HG03521 (cell line): Measurements from ENCODE around the gene C15orf39.

Experiments used
- ATAC-seq: cut with Tn5 transposase; IDR thresholded peaks from one replicate; pipeline ENCODE4 v1.9.1; 2021; ENCODE audit warnings: mild to moderate bottlenecking, moderate library complexity; ENCODE audit not compliant: unreplicated experiment

The C15orf39 gene

GRCh38 chr15:75195122-75195765, 6.4 kb upstream of the C15orf39 start:
- ATAC-seq = no peak

DNA sequence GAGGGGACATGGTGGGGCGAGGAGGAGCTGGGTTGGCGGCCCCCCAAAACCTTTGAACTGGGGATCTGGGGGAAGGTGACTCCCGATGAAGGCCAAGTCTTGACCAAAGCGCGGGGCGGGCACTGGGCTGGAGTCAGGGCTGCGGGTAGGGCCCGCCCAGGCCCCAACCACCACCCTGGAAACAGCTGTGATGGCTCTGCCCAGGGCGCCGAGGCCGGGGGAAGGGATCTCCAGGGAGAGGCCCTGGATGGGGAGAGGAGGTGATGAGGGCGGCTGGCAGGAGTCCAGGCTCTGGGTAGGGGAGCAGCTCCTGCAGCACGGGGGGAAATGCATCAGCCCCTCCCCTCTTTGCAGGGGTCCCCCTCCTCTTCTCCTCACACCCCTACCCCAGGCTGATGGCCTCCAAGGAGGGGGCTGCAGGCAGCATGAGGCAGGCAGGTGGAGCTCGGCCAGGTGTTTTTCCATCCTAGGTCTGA, 5.9 kb upstream of the C15orf39 start:
- no peak for ATAC-seq

DNA sequence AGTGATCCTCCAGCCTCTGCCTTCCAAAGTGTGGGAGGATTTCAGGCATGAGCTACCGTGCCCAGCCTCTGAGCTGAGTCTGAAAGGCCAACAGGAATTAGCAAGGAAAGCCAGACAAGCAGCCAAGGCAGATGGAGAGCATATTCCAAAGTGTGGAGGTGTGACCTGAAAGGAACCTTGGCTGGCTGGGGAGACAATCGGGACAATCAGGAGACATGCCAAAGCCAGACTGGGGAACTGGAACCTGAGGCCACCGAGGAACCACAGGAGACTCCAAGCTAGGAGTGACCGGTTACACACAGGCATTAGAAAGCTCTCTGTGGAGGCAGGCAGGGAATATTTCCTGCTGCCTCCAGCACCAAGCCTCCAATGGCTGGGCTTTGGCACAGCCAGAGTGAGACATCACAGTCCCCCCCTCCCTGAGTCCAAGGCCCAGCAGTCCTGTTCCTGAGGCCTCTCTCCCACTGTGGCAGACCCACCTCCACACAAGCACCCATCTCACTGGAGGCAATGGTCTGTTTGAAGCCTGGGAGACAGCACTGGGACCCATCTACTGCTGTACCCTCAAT, 4.5 kb upstream of the C15orf39 start:
- ATAC-seq = no peak

GRCh38 chr15:75198560-75199356, 2.9 kb upstream of the C15orf39 start:
- ATAC-seq = no peak

DNA sequence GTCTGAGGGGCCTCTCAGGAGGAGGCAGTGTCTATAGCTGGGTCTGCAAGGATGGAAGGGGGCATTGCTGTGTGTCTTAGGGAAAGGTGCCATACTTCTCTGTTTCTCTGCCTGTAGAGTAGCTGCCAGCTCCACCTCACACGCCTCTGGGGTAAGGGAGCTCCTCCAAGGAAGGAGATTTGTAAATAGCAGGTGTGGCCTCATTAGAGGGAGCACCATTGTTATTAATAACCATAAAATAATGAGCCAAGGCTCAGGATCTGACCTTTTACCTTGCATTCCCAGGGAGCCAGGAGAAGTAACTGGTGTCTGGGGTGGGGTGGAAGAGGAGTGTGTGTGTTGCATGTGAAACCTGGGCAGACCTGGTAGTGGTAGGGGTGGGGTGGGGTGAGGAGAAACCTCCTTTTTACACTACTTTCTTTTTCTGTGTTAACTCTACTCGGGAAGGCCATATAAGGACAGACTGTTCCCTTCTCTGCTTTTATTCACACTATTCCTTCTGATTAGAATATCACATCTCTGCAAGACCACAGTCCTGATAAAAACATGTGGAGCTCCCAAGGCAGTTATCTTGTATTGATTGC, 2.2 kb upstream of the C15orf39 start:
- ATAC-seq = no peak

GRCh38 chr15:75200391-75200764, 1.3 kb upstream of the C15orf39 start:
- ATAC-seq = no peak

DNA sequence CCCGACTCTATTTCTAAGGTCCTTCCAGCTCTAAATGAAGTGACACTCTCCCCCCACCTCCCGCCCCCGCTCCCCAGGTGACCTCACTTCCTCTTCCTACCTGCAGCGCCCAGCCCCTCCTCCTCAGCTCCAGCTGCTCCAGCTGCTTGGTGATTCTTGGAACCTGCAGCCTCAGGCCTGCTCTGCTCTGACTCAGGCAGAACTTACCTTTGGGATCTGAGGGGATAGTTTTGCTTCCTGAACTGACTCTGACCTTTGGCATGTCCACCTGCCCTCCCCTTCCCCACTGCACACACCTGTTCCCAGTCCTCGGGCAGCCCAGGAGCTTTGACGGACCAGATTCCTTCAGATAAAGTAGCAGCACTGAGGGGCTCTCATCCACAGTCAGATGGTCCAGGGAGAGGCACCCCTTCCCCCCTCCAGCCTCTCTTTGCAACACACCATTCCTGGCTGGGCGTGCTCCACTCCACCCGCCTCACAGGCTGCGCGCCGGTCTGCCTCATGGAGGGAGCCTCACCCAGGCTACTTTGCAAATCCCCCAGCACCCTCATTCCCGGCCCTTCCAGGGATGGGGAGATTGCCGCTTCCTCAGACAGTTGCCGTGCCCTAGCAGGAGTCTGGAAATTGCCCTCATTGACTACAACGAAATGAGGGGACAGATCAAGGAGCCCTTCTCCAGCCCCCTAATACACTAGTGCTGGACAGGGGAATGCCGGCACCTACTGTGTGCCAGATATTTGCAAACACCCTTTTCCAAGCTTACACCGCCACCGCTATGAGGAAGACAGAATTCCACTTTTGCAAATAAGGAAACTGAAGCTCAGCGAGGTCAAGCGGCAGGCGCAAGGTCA, 692 bp upstream of the C15orf39 start:
- no peak for ATAC-seq

- ATAC-seq = peak; percentile 32
Observed at GRCh38 chr15:75202251-75203016, 752 bp downstream of the C15orf39 start.

DNA sequence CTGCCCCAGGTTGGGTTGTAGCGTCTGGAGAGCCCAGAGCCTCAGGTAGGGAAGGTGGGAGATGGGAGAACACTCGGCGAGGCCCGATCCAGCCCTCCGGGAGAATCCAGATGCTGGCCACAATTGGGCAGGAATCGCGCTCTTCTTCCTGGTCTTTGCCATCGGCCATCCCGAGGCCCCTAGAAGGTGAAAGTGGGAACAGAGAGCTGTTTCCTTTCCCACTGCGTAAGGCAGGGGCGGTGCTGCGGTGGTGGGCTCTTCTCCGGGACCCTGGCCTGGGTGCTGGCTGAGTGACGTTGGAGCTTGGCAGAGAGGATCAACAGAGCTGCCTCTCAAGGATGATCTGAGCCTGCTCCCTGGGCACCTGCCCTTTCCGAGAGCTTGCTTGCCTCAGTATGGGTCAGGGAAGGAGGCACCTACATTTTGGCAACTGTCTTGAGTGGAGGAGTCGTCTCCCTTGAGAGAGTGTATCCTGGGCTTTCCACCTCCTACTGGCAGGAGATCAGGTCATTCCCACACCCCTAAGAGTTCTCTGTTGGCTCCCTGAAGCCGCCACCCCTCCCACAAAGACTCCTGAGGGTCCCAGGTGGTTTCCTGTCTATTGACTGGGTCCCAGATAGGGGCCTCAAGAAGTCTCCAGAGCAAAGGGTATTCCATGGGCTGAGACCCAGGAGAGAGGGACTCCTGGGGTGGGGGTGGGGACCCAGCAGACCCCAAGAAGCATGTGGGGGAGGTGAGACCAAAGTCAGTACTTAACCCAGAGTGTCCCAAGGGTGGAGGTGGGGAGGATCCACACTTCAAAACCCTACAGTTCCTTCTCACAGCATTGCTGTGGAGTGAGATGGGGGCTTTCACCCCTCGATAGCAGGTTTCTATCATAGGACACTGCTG, 1.6 kb downstream of the C15orf39 start:
- no peak for ATAC-seq

GRCh38 chr15:75203908-75204263, 2.2 kb downstream of the C15orf39 start:
- ATAC-seq = no peak

DNA sequence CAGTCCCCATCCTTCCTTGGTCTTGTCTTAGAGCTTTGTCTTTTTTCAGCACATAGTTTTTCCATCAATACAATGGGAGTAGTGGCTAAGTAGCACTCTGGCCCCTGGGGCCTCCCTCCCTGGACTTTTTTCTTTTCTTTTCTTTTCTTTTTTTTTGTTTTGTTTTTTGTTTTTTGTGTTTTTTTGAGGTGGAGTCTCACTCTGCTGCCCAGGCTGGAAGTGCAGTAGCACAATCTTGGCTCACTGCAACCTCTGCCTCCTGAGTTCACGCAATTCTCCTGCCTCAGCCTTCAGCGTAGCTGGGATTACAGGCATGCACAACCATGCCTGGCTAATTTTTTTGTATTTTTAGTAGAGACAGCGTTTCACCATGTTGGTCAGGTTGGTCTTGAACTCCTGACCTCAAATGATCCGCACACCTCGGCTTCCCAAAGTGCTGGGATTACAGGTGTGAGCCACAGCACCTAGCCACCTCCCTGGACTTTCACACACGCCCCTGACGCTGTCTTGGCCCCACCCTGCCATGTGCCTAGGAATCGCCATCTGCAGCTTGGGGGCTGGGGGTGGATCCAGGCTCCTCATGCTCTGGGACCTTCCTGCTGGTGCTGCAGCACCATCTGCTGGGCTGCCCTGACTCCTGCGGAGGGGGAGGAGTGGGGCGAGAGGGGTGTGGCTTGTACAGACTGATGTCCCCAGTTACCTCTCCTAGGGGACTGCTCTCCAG, 2.8 kb downstream of the C15orf39 start:
- ATAC-seq = peak; percentile 24

DNA sequence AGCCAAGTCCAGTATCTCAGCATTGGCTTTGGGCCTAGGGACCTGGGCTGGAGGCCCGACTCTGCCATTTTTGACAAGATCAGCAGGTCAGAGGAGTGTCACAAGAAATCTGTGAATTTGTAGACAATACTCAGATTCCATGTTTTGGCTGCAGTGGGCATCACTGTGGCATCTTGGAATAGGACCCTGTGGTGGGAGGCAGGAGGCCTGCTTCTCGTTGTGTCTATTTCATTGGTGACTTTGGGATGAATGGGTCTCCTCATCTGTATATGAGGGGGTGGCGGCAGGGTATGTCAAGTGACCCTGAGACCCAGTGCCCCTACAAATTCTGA, 3.3 kb downstream of the C15orf39 start:
- no peak for ATAC-seq

GRCh38 chr15:75206006-75206405, 4.3 kb downstream of the C15orf39 start:
- ATAC-seq = no peak

GRCh38 chr15:75206803-75207617, 5.3 kb downstream of the C15orf39 start:
- no peak for ATAC-seq

DNA sequence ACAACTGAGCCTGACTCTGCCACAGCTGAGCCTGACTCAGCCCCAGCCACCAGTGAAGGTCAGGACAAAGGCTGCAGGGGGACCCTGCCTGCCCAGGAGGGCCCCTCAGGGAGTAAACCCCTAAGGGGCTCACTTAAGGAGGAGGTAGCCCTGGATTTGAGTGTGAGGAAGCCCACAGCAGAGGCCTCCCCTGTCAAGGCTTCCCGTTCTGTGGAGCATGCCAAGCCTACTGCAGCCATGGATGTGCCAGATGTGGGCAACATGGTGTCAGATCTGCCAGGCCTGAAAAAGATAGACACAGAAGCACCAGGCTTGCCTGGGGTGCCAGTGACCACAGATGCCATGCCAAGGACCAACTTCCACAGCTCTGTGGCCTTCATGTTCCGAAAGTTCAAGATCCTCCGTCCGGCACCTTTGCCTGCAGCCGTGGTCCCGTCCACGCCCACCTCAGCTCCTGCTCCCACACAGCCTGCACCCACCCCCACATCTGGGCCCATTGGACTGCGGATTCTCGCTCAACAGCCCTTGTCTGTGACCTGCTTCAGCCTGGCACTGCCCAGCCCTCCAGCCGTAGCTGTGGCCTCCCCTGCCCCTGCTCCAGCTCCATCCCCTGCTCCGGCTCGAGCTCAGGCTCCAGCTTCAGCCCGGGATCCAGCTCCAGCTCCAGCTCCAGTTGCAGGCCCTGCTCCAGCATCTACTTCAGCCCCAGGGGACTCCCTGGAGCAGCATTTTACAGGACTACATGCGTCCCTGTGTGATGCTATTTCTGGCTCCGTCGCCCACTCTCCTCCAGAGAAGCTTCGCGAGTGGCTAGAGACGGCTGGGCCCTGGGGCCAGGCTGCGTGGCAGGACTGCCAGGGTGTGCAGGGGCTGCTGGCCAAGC, 6.2 kb downstream of the C15orf39 start:
- ATAC-seq = no peak

DNA sequence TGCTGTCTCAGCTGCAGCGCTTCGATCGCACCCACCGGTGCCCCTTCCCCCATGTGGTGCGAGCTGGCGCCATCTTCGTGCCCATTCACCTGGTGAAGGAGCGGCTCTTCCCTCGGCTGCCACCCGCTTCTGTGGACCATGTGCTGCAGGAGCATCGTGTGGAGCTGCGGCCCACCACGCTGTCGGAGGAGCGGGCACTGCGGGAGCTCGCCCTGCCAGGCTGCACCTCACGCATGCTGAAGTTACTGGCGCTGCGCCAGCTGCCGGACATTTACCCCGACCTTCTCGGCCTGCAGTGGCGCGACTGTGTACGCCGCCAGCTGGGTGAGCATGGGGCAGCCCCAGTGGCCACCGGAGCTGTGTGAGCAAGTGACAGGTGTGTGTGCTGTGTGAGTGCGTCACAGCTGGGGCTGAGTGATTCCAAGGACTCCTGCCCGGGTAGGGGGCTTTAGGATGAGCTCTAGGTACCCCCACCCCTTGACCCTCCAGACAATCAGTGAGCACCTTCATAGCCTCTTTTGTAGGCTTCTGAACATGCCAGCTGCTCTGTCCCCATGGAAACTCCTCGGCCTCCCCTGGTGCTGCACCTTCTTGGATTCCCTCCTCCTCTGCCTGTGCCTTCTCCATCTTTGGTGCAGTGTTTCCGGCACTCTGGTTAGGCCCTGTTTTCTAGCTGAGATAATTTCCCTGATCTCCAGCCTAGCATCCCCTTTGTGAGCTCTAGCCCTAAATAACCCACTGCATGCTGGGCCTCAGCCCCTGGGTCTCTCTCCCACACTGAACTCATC, 7.0 kb downstream of the C15orf39 start:
- ATAC-seq = no peak
